Psoas muscle (tissue), 8 donors: ENCODE results near the gene PAQR9. TPM values are rescaled to one million over a fixed set of nuclear protein-coding genes. Genes with fewer than 3 reads are reported as not detected.
"Not testable (repeated sequence)": the region's sequence is repeated elsewhere in the genome, so short reads cannot be mapped to it uniquely, and the experiment has no call there.

Experiments used
- ATAC-seq, 4 donors: fragments of 200-7000 bp; cut with Tn5 transposase; one replicate each; pipeline ENCODE4 v1.9.1; 2020; ENCODE audit warnings: moderate library complexity in 3 of 4, mild to moderate bottlenecking in 2 of 4
- DNase-seq, 2 donors: peaks; one replicate each; pipeline ENCODE4 v3.0.0-alpha.2; 2020
- H3K27ac ChIP-seq: fragments of 200-600 bp; one replicate; pipeline ENCODE4 v1.8.0; 2022
- H3K27me3 ChIP-seq, 3 donors: fragments of 200-600 bp in 1 of 3; one replicate each; pipeline versions ENCODE4 v1.6.1 to v1.8.0; 2013 to 2022; ENCODE audit warnings: low read length in 2 of 3, mild to moderate bottlenecking in 2 of 3, moderate library complexity in 1 of 3; ENCODE audit not compliant: insufficient read depth in 3 of 3
- H3K36me3 ChIP-seq, 2 donors: fragments of 200-600 bp in 1 of 2; one replicate each; pipeline versions ENCODE4 v1.6.1 to v1.8.0; 2013 to 2022; ENCODE audit warnings: low read depth in 1 of 2, mild to moderate bottlenecking in 1 of 2, moderate library complexity in 1 of 2; ENCODE audit not compliant: insufficient read depth in 1 of 2
- H3K4me1 ChIP-seq: fragments of 200-600 bp; one replicate; pipeline ENCODE4 v1.8.0; 2022
- H3K4me3 ChIP-seq: fragments of 200-600 bp; one replicate; pipeline ENCODE4 v1.8.0; 2022; ENCODE audit warnings: mild to moderate bottlenecking
- H3K9me3 ChIP-seq: fragments of 200-600 bp; one replicate; pipeline ENCODE4 v1.8.0; 2022
- CTCF ChIP-seq: fragments of 200-600 bp; IDR thresholded peaks from one replicate; pipeline ENCODE4 v1.8.0; 2022; ENCODE audit warnings: antibody characterized with exemption
- WGBS, 3 donors: extraction: QIAGEN DNeasy Blood & Tissue Kit; methylation state at CpG; one replicate each; pipeline versions ENCODE4 v1.1.6 to v1.1.7; 2013; 5-methylcytosine and 5-hydroxymethylcytosine counted together
- intact Hi-C, 2 donors: fragments of 100-400 bp; cut with DNase I; formaldehyde crosslinking; loops; one replicate each; pipeline versions ENCODE4 v1.11.0 to v1.14.2; 2022
- polyA plus RNA-seq, 3 donors: library from polyadenylated mRNA; stranded (reverse); fragments of 200-250 nt; gene quantifications; one replicate each; pipeline ENCODE4 v1.2.3, GENCODE V29; 2013
- total RNA-seq, 4 donors: library from RNA; stranded (reverse); fragmentation: NEBNext Ultra II Directional in 2 of 4; extraction: Animal tissue kit (Norgen Biotek cat#: 25700) in 2 of 4; gene quantifications; one replicate each; pipeline versions ENCODE4 v1.2.1 to v1.2.4, GENCODE V29; 2021 to 2023
- donor health status: healthy with polysubstance abuse.
- donor health status: DM: no; HTN: no; CAD: no; lungs with moderate emphysema.
- donor health status: Bipolar disorder and iron deficiency.
- donor health status: healthy.
- donor health status: DM: yes; HTN: yes; CAD: no.
- donor health status: DM: no; HTN: no; CAD: no.
- donor health status: DM: no; HTN: no; CAD: no.
- donor health status: DM: yes; HTN: yes; CAD: no.

The PAQR9 gene
- total and polyA plus RNA-seq, 7 donors = 0.53 to 5.8 (median 2.2) TPM

GRCh38 chr3:142993958-142994442, 30.5 kb upstream of the PAQR9 start:
- peak; percentile 71 for TF ChIP-seq CTCF
- no peaks in the 10 kb centered on the region for H3K27me3 ChIP-seq
- H3K9me3 ChIP-seq = no peaks in the 10 kb centered on the region
- no peaks in the 10 kb centered on the region for H3K4me1 ChIP-seq
- WGBS, 3 donors = 13 to 22% (median 18%) methylated on average over 4 of the region's 4 CpGs
- ATAC-seq (peak in 3 of 4 donors; percentile 44 to 85 (median 64)), DNase-seq (peak; percentile 65 to 71)
- no peak overlapping the region for H3K4me3 ChIP-seq
- intact Hi-C loops = loop anchor here (2.0 to 5.0 kb wide), 4 partner anchors 62 to 397 kb away; partner anchors contain the start of gene PLS1 (in 1 of the 2)
- no peak overlapping the region for H3K27ac ChIP-seq
- no peaks in the 10 kb centered on the region for H3K36me3 ChIP-seq

- H3K4me3 ChIP-seq = no peak overlapping the region
- no peak overlapping the region for H3K27ac ChIP-seq
- no peak for TF ChIP-seq CTCF
- DNase-seq (no peak), ATAC-seq (no peak)
- no peaks in the 10 kb centered on the region for H3K9me3 ChIP-seq
- H3K27me3 ChIP-seq = no peaks in the 10 kb centered on the region
- 78 to 83% (median 82%) methylated on average over 7 of the region's 7 CpGs for WGBS, 3 donors
- peaks cover 10% of the 10 kb centered on the region for H3K4me1 ChIP-seq
- H3K36me3 ChIP-seq = no peaks in the 10 kb centered on the region
- intact Hi-C loops = loop anchor here (5.0 kb wide), 2 partner anchors 60 to 395 kb away; partner anchors contain the start of gene PLS1 (in 1 of the 2)
These were observed 28.8 kb upstream of the PAQR9 start for GRCh38 chr3:142992323-142992722.

GRCh38 chr3:142990721-142991120, 27.2 kb upstream of the PAQR9 start:
- no peak for ATAC-seq
- H3K9me3 ChIP-seq = no peaks in the 10 kb centered on the region
- intact Hi-C loops = loop anchor here (5.0 kb wide), 2 partner anchors 58 to 393 kb away; partner anchors contain the start of gene PLS1 (in 1 of the 2)
- TF ChIP-seq CTCF = no peak
- no peaks in the 10 kb centered on the region for H3K36me3 ChIP-seq
- WGBS, 3 donors = 76 to 84% (median 77%) methylated on average over 5 of the region's 5 CpGs
- peaks cover 14% of the 10 kb centered on the region for H3K4me1 ChIP-seq
- no peak overlapping the region for H3K4me3 ChIP-seq
- no peak overlapping the region for H3K27ac ChIP-seq
- no peak for DNase-seq
- H3K27me3 ChIP-seq = no peaks in the 10 kb centered on the region

GRCh38 chr3:142988826-142989225, 25.4 kb upstream of the PAQR9 start:
- intact Hi-C loops = not testable (repeated sequence)

GRCh38 chr3:142988221-142988620, 24.7 kb upstream of the PAQR9 start:
- H3K27ac ChIP-seq = peak overlapping the region; percentile 71
- H3K4me1 ChIP-seq = peaks cover 14% of the 10 kb centered on the region
- DNase-seq, H3K9me3 ChIP-seq, H3K4me3 ChIP-seq, H3K27me3 ChIP-seq, H3K36me3 ChIP-seq, intact Hi-C loops: not testable (repeated sequence)
- 57 to 65% (median 63%) methylated on average over 2 of the region's 2 CpGs for WGBS, 3 donors
- peak in 2 of 4 donors; percentile 25 to 27 for ATAC-seq

More at GRCh38 chr3:142988826-142989225, 25.4 kb upstream of the PAQR9 start:
- not testable (repeated sequence) for DNase-seq, ATAC-seq, H3K27me3 ChIP-seq, H3K27ac ChIP-seq, H3K4me3 ChIP-seq, H3K9me3 ChIP-seq, H3K36me3 ChIP-seq
- WGBS, 3 donors = 100% methylated on average over 2 of the region's 3 CpGs; no CpG with 5 or more reads in 2 of the 3 donors
- peaks cover 14% of the 10 kb centered on the region for H3K4me1 ChIP-seq
